PC-3 (cell line): Measurements from ENCODE around the gene NOD1.

Experiments
- CTCF ChIP-seq: fragments of 300-600 bp; sonication (generic); conservative IDR thresholded peaks from 2 replicates; pipeline ENCODE4 v1.5.1; 2017; ENCODE audit warnings: antibody characterized with exemption, low read depth, mild to moderate bottlenecking, low read length
- EZH2 ChIP-seq: fragments of 300-600 bp; sonication (generic); IDR thresholded peaks from one replicate; pipeline ENCODE4 v1.6.1; 2017; ENCODE audit warnings: antibody characterized with exemption, mild to moderate bottlenecking, low read length; ENCODE audit not compliant: unreplicated experiment
- EZH2phosphoT487 ChIP-seq: fragments of 300-600 bp; sonication (generic); IDR thresholded peaks from 2 replicates; pipeline ENCODE4 v1.6.1; 2018; ENCODE audit warnings: mild to moderate bottlenecking, antibody characterized with exemption, low read length, borderline replicate concordance

GRCh38 chr7:30411173-30411572 lies 67.4 kb downstream of the NOD1 start:
- TF ChIP-seq EZH2, result no peak
- no peak for TF ChIP-seq CTCF
- TF ChIP-seq EZH2phosphoT487, result no peak
